Measurements from ENCODE around the gene HOXB6.

The HOXB6 gene

DNA sequence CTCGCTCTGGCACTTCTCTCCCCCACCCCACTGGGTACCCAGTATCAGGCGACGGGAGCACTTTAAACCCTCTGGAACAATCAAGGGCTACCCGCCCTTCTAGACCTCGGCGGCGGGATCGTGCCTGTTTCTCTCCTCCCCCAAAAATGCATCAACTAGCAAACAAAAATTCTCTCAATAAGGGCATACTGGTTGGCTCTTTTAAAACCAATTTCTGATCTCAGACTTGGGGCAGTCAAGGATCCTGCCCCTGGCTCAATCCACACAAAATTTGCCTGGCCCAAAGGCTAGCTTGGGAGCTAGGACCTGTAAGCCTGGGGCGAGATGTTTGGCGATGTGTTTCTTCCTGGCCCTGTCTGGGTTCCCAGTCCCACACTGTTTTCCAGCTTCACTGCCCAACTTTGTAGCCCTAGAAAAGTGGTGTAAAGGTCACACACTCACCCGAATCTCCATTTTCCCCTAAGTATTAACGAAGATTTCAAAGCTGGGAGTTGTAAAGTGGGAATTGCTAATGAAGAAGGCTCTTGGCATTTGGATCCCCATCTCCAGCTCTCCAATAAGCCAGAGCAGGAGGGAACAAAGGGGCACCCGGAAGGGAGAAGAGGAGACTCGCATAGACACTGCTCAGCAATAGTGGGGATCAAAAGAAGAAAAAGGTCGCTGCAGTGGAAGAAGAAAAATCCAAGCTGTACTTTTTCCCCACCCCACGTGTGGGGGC lies 45.5 kb downstream of the HOXB6 start:
- Mint-ChIP-seq H3K27ac (no peak overlapping the region), H3K36me3 (ENCODE audit: low read depth) (no peaks in the 10 kb centered on the region), H3K27me3 (peaks cover 31% of the 10 kb centered on the region), H3K4me3 (no peak overlapping the region), H3K4me1 (ENCODE audit: low read depth) (peaks cover 5% of the 10 kb centered on the region), H3K9me3 (no peaks in the 10 kb centered on the region)

GRCh38 chr17:48558831-48559121 lies 46.0 kb downstream of the HOXB6 start:
- peaks cover 36% of the 10 kb centered on the region for H3K27me3 Mint-ChIP-seq
- H3K4me1 Mint-ChIP-seq (ENCODE audit: low read depth), result peaks cover 5% of the 10 kb centered on the region
- no peak overlapping the region for H3K27ac Mint-ChIP-seq
- no peaks in the 10 kb centered on the region for H3K9me3 Mint-ChIP-seq
- H3K4me3 Mint-ChIP-seq, result no peak overlapping the region
- H3K36me3 Mint-ChIP-seq (ENCODE audit: low read depth), result no peaks in the 10 kb centered on the region

DNA sequence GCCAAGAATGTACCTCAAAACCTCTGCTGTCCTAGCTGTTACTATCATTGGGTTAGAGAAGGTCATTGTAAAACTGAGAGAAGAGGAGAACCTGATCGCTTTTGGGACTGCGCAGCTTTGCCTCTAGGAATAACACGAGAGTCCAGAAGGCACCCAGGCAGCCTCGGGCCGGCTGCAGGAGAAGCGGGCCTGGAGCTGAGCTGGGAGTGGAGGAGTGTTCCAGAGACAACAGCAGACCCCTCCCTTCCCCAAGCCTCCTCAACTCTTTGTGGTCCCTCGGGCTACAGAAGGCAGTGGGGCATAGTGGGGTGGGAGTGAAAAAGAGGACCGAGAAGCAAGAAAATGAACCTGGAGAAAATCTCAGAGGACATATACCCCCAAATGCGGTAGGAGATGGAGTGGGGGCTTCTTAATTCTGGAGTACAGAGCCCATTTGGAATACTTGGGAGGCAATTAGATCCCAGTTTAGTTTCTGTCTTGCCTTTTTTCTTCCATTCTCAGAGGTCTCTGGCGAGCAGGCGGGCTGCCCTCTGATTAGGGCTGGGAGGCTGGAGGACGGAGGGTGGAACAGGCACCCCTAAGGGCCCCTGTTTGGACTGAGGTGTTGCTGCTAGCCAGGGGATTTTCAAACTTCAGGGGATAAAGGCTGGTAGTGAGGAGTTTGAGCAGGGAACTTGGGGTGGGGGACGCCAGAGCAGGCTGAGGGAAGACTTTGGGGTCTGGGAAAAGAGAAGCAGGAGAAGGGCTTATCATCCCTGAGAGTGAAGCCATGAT lies 46.5 kb downstream of the HOXB6 start:
- Mint-ChIP-seq H3K4me1 (ENCODE audit: low read depth) (peaks cover 5% of the 10 kb centered on the region), H3K9me3 (no peaks in the 10 kb centered on the region), H3K27ac (no peak overlapping the region), H3K27me3 (peaks cover 37% of the 10 kb centered on the region), H3K4me3 (no peak overlapping the region), H3K36me3 (ENCODE audit: low read depth) (no peaks in the 10 kb centered on the region)

DNA sequence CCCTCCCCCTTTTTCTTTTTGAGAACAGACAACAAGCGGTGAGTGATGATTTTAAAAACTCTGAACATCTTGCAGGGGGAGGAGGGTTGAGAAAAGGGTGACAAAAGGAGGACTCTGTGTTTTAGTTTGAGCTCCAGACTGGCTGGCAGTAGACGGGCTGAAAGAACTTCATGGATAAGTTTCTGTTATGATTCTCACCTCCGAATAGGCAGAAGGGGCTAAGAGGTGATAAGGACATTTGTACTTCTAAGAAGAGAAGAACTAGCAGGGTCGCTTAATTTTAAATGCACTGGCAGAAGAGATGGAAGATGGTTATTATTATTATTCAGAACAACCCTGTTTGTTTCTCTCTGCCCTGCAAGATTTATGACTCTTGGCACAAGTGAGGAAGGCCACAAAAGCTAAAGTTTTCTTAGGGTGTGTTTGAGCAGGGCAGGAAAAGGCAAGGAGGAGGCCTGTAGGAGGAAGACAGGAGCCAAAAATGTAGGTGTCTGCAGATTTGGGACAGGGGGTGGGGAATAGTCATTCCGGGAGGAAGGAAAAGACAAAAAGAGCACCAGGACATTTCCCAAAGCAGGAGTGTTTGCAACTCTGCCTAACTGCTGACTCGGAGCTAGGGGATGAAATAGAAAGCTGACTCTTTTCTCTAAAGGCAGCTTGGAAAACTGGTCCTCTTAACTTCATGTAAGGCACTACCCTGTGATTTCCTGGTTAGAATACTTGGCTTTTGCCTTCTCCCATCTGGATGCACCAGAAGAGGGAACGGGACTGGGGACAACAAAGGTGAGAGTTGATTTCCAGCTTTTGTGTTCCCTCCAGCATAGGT lies 48.0 kb downstream of the HOXB6 start:
- Mint-ChIP-seq H3K27ac (no peak overlapping the region), H3K4me3 (no peak overlapping the region), H3K36me3 (ENCODE audit: low read depth) (no peaks in the 10 kb centered on the region), H3K27me3 (peaks cover 37% of the 10 kb centered on the region), H3K4me1 (ENCODE audit: low read depth) (peaks cover 5% of the 10 kb centered on the region), H3K9me3 (no peaks in the 10 kb centered on the region)

GRCh38 chr17:48556229-48556575 lies 48.6 kb downstream of the HOXB6 start:
- Mint-ChIP-seq H3K4me1 (ENCODE audit: low read depth) (peaks cover 5% of the 10 kb centered on the region), H3K27me3 (peaks cover 37% of the 10 kb centered on the region), H3K9me3 (no peaks in the 10 kb centered on the region), H3K4me3 (no peak overlapping the region), H3K36me3 (ENCODE audit: low read depth) (no peaks in the 10 kb centered on the region), H3K27ac (no peak overlapping the region)

DNA sequence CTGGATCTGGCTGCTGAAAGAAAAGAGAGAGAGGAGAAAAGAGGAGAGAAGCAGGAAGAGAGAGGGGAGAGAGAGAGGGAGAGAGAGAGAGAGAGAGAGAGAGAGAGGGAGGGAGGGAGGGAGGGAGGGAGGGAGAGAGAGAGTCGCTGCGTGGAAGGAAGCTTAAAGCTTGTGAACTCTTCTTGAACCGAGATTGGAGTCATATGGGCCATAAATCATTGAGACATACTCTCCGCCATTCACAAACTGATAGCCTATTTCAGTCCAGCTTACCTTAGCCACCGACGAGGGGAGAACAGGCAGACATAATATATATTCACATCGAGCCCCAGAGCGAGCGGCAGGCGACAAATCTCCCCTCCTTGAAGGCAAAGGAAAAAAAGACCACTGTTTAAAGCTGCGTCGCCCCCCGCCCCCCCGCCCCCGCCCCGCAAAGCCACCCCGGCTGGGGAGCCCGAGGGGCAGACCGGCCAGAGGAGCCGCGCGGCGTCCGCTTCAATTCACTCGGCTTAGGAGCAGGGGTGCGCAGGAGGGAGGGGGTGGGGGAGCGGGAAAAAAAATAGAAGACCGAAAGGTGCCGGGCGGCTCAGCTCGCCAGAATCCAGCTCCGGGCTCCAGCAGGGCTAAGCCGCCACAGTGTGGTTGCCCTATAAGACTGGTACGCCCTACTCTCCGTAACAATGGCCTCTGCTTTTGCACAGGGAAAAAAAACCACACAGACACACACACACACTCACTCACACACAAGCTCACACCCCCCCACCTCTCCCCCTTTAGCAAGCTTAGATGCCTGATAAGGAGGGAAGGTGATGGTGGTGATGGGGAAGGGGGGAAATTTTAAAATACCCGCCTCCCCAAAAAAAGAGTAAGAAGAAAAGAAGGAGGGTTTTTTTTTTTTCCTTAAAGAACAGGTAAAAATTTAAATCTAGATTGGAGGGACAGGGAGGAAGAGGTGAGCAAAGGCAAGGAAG lies 49.2 kb downstream of the HOXB6 start:
- Mint-ChIP-seq H3K27ac (no peak overlapping the region), H3K4me3 (peak overlapping the region; percentile 82), H3K27me3 (peaks cover 37% of the 10 kb centered on the region), H3K4me1 (ENCODE audit: low read depth) (peaks cover 5% of the 10 kb centered on the region), H3K9me3 (no peaks in the 10 kb centered on the region), H3K36me3 (ENCODE audit: low read depth) (no peaks in the 10 kb centered on the region)

DNA sequence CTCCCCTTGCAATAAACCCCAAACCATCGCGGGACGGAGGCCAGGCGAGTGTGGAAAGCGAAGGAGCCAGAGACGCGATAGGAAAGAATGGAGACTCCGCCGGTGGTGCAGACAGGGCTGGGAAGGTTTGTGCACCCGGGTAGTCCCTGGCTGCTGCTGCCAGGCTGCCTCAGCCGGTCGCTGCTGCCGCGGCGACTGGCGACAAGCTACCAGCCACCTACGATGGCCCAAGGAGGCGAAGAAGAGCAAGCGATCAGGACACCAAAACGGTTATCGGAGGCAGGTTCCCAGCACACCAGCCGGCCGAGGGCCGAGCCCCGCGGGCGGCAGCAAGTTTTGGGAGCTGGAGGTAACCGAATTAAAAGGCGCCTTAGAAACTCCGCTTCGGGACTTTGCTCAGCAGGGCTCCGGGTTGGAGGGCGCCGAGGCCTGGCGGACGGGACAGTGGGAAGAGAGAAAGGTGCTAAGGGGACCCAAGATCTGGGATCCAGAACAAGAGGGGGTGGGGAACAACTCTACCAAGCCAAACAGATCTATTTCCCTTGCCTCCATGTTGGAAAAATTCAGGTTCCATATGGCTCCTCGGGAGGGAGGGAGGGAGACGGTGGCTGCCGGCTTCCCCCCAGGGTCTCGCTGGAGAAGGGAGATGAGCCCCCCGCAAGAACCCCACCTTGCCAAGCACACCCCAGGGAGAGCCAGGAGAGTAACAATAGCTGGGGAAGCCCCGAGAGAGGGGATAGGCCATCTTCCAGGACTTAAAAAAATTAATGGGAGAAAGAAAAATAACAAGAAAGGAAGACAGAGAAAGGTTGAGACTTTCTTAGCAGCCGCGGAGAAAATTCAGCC lies 50.2 kb downstream of the HOXB6 start:
- peaks cover 5% of the 10 kb centered on the region for H3K4me1 Mint-ChIP-seq (ENCODE audit: low read depth)
- H3K9me3 Mint-ChIP-seq, result no peaks in the 10 kb centered on the region
- no peak overlapping the region for H3K27ac Mint-ChIP-seq
- peak overlapping the region; percentile 82 for H3K4me3 Mint-ChIP-seq
- peaks cover 37% of the 10 kb centered on the region for H3K27me3 Mint-ChIP-seq
- H3K36me3 Mint-ChIP-seq (ENCODE audit: low read depth), result no peaks in the 10 kb centered on the region

GRCh38 chr17:48553826-48554225 lies 51.0 kb downstream of the HOXB6 start:
- Mint-ChIP-seq H3K27me3 (peaks cover 29% of the 10 kb centered on the region), H3K4me1 (ENCODE audit: low read depth) (peaks cover 5% of the 10 kb centered on the region), H3K36me3 (ENCODE audit: low read depth) (no peaks in the 10 kb centered on the region)

DNA sequence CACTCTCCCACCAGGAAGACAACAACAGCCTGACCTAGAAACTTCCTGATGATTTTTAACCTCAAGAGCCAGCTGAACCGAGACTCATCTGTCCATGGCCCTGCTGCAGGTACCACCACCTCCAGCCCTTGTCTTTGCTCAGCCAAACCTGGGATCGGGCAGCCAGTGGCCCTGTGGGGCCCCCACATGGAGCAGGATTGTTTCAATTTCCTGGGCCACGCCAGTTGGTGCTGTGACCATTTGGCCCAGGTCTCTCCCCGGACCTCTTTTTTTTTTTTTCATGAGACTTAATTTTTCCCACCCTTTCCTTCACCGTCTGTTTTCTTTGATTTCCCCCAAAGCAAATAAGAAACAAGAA lies 51.6 kb downstream of the HOXB6 start:
- Mint-ChIP-seq H3K36me3 (ENCODE audit: low read depth) (no peaks in the 10 kb centered on the region), H3K4me1 (ENCODE audit: low read depth) (peaks cover 10% of the 10 kb centered on the region)

More at GRCh38 chr17:48553826-48554225, 51.0 kb downstream of the HOXB6 start:
- Mint-ChIP-seq H3K27ac (no peak overlapping the region), H3K9me3 (no peaks in the 10 kb centered on the region), H3K4me3 (no peak overlapping the region)

DNA sequence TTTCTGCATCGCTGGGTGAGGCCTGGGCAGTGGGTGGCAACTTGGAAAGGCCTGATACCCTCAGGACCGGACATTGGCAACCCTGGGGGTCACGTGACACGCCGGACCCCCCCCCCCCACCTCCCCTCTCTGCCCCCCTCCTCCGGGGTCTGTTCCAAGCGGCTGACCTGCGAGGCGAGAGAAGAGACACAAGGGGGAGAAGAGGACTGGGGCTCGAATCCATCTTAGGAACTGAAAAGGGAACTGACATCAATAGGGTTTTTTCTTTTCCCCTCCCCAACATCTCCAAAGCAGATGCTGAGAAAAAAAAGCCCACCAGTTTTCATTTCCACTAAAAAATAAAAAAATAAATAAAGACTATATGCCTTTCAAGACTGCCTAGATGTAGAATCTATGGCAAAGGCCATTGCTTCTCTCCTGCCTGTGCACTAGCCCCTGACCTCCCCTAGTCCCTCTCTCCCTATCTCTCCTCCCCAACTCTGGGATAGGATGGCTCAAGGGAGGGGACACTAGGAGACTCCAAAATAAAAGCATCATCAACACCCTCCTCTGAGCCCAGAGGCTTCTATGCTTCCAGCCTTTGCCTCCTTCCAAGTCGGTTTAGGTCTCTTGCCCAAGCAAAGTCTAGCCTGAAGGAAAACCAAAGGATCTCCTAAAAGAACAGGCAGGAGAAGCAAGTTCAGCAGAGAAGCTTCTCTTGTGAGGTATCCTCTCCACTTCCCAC lies 52.2 kb downstream of the HOXB6 start:
- no peak overlapping the region for H3K27ac Mint-ChIP-seq
- peaks cover 29% of the 10 kb centered on the region for H3K27me3 Mint-ChIP-seq
- no peaks in the 10 kb centered on the region for H3K9me3 Mint-ChIP-seq
- peaks cover 16% of the 10 kb centered on the region for H3K4me1 Mint-ChIP-seq (ENCODE audit: low read depth)
- no peaks in the 10 kb centered on the region for H3K36me3 Mint-ChIP-seq (ENCODE audit: low read depth)
- no peak overlapping the region for H3K4me3 Mint-ChIP-seq

More for the DNA sequence above, 51.6 kb downstream of the HOXB6 start:
- Mint-ChIP-seq H3K27me3 (peaks cover 29% of the 10 kb centered on the region), H3K9me3 (no peaks in the 10 kb centered on the region), H3K4me3 (no peak overlapping the region), H3K27ac (no peak overlapping the region)

DNA sequence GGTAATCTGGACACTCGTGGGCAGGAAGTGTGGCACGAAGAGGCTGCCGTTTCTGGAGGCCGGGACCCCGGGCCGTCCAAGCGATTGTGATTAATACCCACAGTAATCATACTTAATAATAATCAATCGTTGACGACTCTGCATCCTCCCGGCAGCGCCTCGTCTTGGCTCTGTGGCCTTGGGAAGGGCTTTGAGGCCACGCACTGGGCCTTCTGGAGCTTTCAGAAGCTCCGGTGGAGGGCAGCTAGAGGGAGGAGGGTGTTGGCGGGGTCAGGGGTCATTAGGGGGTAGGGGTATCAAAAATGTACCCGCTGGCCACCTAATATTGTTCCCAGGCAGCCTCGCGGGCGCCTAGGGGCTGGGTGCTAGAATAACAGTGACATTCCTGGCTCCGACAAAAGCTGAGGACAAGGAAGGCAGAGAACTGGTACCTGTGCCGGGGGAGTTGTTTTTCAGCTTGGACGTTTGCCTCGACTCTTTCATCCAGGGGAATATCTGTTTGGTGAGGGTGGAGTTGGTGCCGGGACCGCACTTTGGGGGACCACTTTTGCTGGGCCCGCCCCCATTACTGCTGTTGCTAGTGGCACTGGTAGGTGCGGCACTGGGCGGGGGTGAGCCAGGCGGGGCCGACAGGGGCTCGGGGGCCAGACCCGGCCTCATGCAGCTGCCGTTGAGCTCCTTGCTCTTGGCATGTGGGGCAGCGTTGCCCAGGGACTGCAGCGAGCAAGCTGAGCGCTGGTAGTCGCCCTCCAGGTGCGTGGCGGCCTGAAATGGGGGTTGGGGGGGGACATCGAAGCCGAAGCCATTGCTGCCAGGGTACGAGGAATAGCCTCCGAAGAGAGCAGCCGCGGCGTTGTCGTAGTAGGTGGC lies 53.0 kb downstream of the HOXB6 start:
- Mint-ChIP-seq H3K27me3 (peaks cover 26% of the 10 kb centered on the region), H3K9me3 (no peaks in the 10 kb centered on the region)

GRCh38 chr17:48551214-48551555 lies 53.6 kb downstream of the HOXB6 start:
- peaks cover 28% of the 10 kb centered on the region for H3K4me1 Mint-ChIP-seq (ENCODE audit: low read depth)
- no peaks in the 10 kb centered on the region for H3K36me3 Mint-ChIP-seq (ENCODE audit: low read depth)
- H3K27ac Mint-ChIP-seq, result no peak overlapping the region
- no peak overlapping the region for H3K4me3 Mint-ChIP-seq
- H3K9me3 Mint-ChIP-seq, result no peaks in the 10 kb centered on the region
- peaks cover 20% of the 10 kb centered on the region for H3K27me3 Mint-ChIP-seq

More for the DNA sequence above, 53.0 kb downstream of the HOXB6 start:
- no peak overlapping the region for H3K4me3 Mint-ChIP-seq
- no peak overlapping the region for H3K27ac Mint-ChIP-seq
- H3K4me1 Mint-ChIP-seq (ENCODE audit: low read depth), result peaks cover 22% of the 10 kb centered on the region
- no peaks in the 10 kb centered on the region for H3K36me3 Mint-ChIP-seq (ENCODE audit: low read depth)
